ENCODE data around the gene SLC25A19.
"Not testable (repeated sequence)": the region's sequence is repeated elsewhere in the genome, so short reads cannot be mapped to it uniquely, and the experiment has no call there.

The SLC25A19 gene

DNA sequence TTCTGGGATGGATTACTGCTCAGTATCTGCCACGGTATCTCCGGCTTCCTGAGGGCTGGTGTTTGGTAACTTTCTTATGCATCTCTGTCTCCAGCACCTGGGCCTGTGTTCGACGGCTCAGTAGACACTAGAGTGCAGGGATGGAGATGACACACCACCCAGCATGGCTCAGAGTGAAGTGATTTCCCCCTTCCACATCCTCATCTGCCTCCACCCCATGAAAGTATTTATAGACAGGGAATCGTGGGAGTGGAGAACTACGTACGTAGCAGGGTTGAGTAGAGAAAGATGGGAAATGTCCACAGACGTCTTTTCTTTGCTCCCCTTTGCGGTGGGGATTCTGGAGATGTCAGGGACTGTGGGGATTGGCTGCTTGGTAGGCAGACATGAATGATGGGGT lies 11.8 kb upstream of the SLC25A19 start:
- FAIRE-seq: no peak

DNA sequence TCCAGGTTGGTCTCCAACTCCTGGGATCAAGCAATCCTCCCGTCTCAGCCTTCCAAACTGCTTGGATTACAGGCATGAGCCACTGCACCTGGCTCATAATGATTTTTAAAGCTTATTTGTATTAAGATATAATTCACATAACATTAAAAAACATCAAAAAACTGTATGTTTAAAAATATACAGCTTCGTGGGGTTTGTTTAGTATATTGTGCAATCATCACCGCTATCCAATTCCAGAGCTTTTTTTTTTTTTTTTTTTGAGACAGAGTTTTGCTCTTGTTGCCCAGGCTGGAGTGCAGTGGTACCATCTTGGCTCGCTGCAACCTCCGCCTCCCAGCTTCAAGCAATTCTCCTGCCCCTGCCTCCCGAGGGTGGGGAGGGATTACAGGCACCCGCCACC lies 11.0 kb upstream of the SLC25A19 start:
- FAIRE-seq: no peak

- no peak for FAIRE-seq
Observed at GRCh38 chr17:75295201-75296158, 6.2 kb upstream of the SLC25A19 start.

GRCh38 chr17:75292810-75293448 lies 3.7 kb upstream of the SLC25A19 start:
- not testable (repeated sequence) for FAIRE-seq

GRCh38 chr17:75289832-75290337 lies 652 bp upstream of the SLC25A19 start:
- FAIRE-seq: no peak

GRCh38 chr17:75288770-75289114 lies 491 bp downstream of the SLC25A19 start:
- no peak for FAIRE-seq

- no peak for FAIRE-seq
Observed at GRCh38 chr17:75288359-75288758, 874 bp downstream of the SLC25A19 start.

DNA sequence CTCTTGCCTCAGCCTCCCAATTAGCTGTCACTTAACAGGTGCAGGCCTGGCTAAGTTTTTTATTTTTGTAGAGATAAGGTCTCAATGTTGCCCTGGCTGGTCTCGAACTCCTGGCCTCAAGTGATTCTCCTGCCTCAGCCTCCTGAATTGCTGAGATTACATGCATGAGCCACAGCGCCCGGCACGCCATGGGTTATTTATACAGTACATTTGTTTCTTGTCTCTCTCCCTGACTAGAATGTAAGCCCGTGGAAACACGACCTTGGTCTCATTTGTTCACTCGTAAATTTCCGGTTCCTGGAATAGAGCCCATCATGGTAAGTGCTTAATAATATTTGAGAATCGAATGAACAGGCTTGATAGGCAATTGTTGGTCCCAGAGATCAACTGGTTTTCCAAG lies 2.0 kb downstream of the SLC25A19 start:
- FAIRE-seq: no peak

GRCh38 chr17:75285123-75285522 lies 4.1 kb downstream of the SLC25A19 start:
- no peak for FAIRE-seq

DNA sequence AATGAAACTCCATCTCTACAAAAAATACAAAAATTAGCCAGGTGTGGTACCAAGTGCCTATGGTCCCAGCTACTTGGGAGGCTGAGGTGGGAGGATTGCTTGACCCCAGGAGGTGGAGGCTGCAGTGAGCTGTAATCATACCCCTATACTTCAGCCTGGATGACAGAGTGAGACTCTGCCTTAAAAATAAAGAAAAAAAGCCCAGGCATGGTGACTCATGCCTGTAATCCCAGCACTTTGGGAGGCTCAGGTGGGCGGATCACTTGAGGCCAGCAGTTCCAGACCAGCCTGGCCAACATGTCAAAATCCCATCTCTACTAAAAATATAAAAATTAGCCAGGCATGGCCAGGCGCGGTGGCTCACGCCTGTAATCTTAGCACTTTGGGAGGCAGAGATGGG lies 9.0 kb downstream of the SLC25A19 start:
- FAIRE-seq: not testable (repeated sequence)

GRCh38 chr17:75277664-75278071 lies 11.6 kb downstream of the SLC25A19 start:
- FAIRE-seq: no peak

- FAIRE-seq: no peak
Observed at GRCh38 chr17:75273977-75274708, 15.1 kb downstream of the SLC25A19 start.

GRCh38 chr17:75272848-75273184 lies 16.4 kb downstream of the SLC25A19 start:
- FAIRE-seq: no peak

DNA sequence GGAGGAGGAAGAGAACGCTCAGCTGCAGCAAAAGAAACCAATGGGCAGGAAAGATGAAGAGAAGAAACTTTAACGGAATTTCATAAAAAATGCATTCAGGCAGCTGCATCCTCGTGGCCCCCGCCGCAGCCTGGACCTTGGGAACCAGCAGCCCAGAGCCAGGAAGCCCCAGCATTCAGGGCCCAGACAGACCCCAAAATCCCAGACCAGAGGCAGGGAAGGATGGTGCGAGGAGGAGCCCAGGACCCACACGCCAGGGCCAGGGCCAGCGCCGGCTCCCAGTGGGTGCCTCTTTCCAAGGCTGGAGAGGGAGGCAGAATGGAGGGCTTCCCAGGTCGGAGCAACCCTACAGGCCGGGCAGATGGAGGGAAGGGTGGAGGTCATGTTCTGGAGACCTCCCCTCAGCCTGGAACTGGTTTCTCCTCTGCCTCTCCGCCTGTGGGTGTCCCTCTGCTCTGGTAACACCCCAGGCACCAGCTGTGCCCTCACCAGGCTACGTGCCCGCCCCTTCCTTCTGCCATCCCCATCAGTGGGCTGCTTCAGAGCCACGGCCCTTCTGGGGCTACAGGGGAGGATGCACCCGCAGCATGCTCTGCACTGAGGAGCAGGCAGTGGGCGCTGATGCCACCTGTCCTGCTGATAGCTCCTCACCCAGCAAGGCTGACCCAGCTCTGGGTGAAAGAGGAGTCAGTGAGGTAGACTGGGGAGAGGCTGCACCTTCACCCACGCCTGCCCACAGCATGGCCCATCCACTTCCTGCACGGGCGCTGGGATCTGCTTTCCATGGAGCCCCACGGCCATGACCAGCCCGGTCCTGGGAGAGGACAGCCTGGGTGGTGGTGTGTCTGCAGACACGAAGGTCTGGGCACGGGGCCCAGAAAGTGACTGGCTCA lies 17.0 kb downstream of the SLC25A19 start:
- FAIRE-seq: no peak

DNA sequence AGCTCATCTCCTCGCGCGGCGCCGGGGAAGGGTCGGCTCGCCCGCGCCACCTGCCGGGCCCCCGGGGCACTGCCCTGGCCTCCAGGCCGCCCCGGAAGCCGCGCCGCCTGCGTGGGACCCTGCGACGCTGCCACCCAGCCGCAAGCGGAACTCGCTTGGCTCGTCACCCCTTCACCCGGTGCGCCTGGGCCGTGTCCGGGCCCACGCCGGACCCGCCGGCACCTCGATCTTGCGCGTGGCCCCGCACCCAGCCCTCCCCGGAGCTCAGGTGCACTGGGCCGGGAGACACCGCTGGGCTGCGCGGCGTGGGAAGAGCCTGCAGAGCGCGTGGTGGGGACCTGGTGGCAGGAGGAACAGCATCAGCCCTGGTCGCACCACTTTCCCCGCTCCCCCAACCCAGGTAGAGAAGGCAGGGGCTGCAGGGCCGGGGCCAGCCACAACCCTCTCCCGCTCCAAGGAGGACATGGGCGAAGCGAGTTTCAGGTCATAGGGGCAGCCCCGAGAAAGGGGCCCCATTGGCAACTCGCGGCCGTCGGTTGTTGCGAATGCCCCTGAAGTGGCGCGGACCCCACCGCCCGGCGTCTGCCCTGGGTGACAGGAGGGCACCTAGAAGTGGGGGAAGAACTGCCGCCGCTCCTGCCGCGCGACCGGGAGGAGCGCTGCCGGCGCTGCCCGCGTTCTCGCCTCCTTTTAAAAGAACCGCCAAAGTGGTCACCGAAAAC lies 17.8 kb downstream of the SLC25A19 start:
- FAIRE-seq: no peak

DNA sequence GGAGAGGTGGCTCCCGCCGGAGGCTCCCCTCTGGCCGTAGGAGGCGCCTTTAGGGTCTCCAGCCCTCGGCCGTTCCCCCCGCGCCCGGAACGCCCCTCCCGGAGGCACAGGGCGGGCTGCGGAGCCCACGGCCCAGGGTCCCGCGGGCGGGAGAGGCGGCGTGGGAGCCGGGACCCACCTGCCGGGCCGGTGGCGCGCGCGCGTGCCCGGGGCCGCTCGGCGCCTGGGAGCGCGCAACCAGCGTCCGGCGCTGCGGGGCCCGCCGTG lies 18.3 kb downstream of the SLC25A19 start, which contains the start of gene MIF4GD:
TSS of gene MIF4GD (minus strand) at position 266 of the 267 bp plus-strand sequence. CDS start 1,036 bp downstream, outside the sequence.
- FAIRE-seq: no peak

DNA sequence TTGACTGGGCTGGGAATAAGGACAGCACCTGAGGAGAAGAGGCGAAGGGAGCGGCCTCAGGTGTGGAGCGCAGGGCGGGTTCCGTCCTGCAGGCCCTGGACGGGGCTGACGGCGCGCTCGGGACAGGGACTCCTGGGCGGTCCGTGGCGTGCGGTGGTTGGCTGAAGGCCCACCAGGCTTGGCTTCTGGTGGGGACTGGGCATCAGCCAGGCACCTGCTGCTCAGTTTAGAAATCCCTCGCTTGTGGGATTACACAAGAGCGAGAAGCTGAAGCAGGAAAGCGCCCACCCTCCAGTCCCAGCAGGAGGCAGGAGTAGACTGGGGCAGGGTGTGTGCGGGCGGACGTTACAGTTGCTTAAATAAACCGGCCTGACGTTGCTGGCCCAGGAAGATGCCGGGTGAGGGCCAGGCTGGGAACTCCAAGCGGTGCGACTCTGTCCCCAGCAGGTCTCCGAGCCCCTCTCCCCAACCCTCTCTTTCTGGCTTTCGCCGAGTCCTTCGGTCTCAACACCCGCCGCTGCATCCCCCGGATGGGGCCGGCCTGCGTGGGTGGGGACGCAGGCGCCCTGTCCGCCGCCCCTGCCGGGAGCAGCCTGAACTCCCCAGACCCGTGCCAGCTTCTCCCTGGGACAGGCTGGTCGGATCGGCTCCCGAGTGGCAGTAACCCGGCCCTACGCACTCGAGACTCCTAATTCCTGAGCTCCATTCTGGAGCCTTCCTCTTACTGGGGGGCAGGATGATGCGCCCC lies 18.8 kb downstream of the SLC25A19 start:
- FAIRE-seq: no peak

GRCh38 chr17:75269844-75270217 lies 19.4 kb downstream of the SLC25A19 start:
- FAIRE-seq: no peak

- no peak for FAIRE-seq
Observed at GRCh38 chr17:75267411-75268232, 21.6 kb downstream of the SLC25A19 start.

DNA sequence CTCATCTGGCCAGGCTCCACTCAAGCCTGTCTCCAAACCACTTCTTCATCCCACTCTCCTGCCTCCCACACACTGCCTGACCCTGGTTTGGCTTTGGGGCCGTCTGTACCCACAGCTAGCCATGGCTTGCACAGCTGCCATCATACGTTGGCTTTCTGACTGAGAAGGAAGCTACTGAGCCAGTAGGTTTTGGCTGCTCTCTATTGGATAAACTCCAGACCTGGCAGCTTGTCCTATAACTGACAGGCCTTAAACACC lies 22.2 kb downstream of the SLC25A19 start:
- no peak for FAIRE-seq
